HepG2 (cell line): ENCODE data around the gene SIVA1. TPM values are rescaled to one million over a fixed set of nuclear protein-coding genes. Genes with fewer than 3 reads are reported as not detected.

Experiments used
- AGO2 ChIP-seq: fragments of 200-400 bp; formaldehyde crosslinking; optimal IDR thresholded peaks from 2 replicates; pipeline ENCODE3; 2017; ENCODE audit warnings: mild to moderate bottlenecking, low read depth, low read length, moderate library complexity
- EZH2 ChIP-seq: conservative IDR thresholded peaks from 2 replicates; pipeline ENCODE4 v1.6.1; 2012; ENCODE audit warnings: mild to moderate bottlenecking, low read depth, low read length, moderate library complexity
- HNRNPL ChIP-seq: fragments of 200-400 bp; formaldehyde crosslinking; IDR thresholded peaks from 2 replicates; pipeline ENCODE4 v1.6.1; 2017; ENCODE audit warnings: mild to moderate bottlenecking, low read depth, low read length
- NFYC ChIP-seq: IDR thresholded peaks from 2 replicates; pipeline ENCODE4 v1.6.1; 2016; ENCODE audit warnings: missing genetic modification reagents, missing compliant biosample characterization
- RAD21 ChIP-seq: fragments of 450-650 bp; formaldehyde crosslinking; IDR thresholded peaks from 2 replicates; pipeline ENCODE4 v1.5.0; 2020; ENCODE audit warnings: mild to moderate bottlenecking
- RBFOX2 ChIP-seq: fragments of 200-400 bp; formaldehyde crosslinking; IDR thresholded peaks from 2 replicates; pipeline ENCODE4 v1.6.1; 2017; ENCODE audit warnings: low read depth, mild to moderate bottlenecking, low read length
- ZNF766 ChIP-seq: sonication (generic); formaldehyde crosslinking; IDR thresholded peaks from 2 replicates; pipeline ENCODE4 v1.5.0; 2020; ENCODE audit warnings: missing genetic modification reagents, borderline replicate concordance
- polyA plus RNA-seq, 8 experiments: library from polyadenylated mRNA; depleted of rRNA in 3 of 8; stranded (reverse) in 7 of 8; unstranded in 1 of 8; fragments of >200 nt; fragmentation: Illumina TruSeq in 4 of 8; extraction: Trizol in 4 of 8; gene quantifications; 2 replicates each; pipeline versions ENCODE4 v1.2.1 to v1.2.3, GENCODE V29; 2011 to 2016; ENCODE audit warnings: low read depth in 4 of 8, missing spikeins in 1 of 8, mixed read lengths in 1 of 8; ENCODE audit not compliant: insufficient read depth in 1 of 8
- total RNA-seq, 5 experiments: library from RNA; depleted of rRNA; stranded (reverse); fragments of >200 nt; fragmentation: Illumina TruSeq; extraction: Trizol; gene quantifications; 2 replicates each; pipeline ENCODE4 v1.2.3, GENCODE V29; 2016; ENCODE audit warnings: low read depth in 1 of 5
- TF ChIP-seq, protein P1 (sequence below): sonication (generic); formaldehyde crosslinking; IDR thresholded peaks from 2 replicates; pipeline ENCODE4 v1.8.1; 2023; ENCODE audit warnings: mild to moderate bottlenecking, inconsistent platforms, moderate library complexity, missing genetic modification reagents, borderline replicate concordance
- TF ChIP-seq, protein P2 (sequence below): sonication (generic); formaldehyde crosslinking; IDR thresholded peaks from 2 replicates; pipeline ENCODE4 v1.4.0; 2020; ENCODE audit warnings: mild to moderate bottlenecking, low read depth, missing genetic modification reagents
- TF ChIP-seq, protein P3 (sequence below): sonication (generic); formaldehyde crosslinking; IDR thresholded peaks from 2 replicates; pipeline ENCODE4 v1.8.0; 2022; ENCODE audit warnings: missing genetic modification reagents, mild to moderate bottlenecking, moderate library complexity, borderline replicate concordance

SIVA1 gene
- total and polyA plus RNA-seq, 2 of the 13 experiments (the other 11 are each of a cell fraction or from before 2014, with no cell fraction given), result 123 to 186 TPM

DNA sequence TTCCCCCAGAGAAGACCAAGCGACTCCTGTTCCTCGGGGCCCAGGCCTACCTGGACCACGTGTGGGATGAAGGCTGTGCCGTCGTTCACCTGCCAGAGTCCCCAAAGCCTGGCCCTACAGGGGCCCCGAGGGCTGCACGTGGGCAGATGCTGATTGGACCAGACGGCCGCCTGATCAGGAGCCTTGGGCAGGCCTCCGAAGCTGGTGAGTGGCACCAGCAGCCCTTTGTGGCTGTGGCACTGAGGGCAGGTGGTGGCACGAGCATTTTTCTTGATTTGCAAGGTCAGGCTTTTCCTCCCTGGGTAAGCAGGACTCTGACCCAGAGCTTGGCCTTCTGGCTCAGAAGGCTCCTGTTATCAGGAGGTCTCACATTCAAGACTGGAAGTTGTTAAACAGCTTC lies 2.7 kb downstream of the SIVA1 start (continued):
- TF ChIP-seq, protein P1, sequence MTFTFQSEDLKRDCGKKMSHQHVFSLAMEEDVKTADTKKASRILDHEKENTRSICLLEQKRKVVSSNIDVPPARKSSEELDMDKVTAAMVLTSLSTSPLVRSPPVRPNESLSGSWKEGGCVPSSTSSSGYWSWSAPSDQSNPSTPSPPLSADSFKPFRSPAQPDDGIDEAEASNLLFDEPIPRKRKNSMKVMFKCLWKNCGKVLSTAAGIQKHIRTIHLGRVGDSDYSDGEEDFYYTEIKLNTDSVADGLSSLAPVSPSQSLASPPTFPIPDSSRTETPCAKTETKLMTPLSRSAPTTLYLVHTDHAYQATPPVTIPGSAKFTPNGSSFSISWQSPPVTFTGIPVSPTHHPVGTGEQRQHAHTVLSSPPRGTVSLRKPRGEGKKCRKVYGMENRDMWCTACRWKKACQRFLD (CRISPR knock-in tag), result no peak
- TF ChIP-seq ZNF766 (CRISPR knock-in tag) (no peak), RAD21 (CRISPR knock-in tag) (no peak), HNRNPL (0 out of 2 replicates have a peak, but pooled peaks have one; percentile 52), AGO2 (peak; percentile 94), NFYC (CRISPR knock-in tag) (no peak), EZH2 (no peak), RBFOX2 (peak; percentile 76)
- TF ChIP-seq, protein P2, sequence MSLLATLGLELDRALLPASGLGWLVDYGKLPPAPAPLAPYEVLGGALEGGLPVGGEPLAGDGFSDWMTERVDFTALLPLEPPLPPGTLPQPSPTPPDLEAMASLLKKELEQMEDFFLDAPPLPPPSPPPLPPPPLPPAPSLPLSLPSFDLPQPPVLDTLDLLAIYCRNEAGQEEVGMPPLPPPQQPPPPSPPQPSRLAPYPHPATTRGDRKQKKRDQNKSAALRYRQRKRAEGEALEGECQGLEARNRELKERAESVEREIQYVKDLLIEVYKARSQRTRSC (CRISPR knock-in tag), result no peak
- TF ChIP-seq, protein P3, sequence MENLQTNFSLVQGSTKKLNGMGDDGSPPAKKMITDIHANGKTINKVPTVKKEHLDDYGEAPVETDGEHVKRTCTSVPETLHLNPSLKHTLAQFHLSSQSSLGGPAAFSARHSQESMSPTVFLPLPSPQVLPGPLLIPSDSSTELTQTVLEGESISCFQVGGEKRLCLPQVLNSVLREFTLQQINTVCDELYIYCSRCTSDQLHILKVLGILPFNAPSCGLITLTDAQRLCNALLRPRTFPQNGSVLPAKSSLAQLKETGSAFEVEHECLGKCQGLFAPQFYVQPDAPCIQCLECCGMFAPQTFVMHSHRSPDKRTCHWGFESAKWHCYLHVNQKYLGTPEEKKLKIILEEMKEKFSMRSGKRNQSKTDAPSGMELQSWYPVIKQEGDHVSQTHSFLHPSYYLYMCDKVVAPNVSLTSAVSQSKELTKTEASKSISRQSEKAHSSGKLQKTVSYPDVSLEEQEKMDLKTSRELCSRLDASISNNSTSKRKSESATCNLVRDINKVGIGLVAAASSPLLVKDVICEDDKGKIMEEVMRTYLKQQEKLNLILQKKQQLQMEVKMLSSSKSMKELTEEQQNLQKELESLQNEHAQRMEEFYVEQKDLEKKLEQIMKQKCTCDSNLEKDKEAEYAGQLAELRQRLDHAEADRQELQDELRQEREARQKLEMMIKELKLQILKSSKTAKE (CRISPR knock-in tag), result no peak
- TF ChIP-seq, all 625 proteins: peak for 7
